ENCODE data around the gene FAM168A. TPM values are rescaled to one million over a fixed set of nuclear protein-coding genes. Genes with fewer than 3 reads are reported as not detected.
"Not testable (repeated sequence)": the region's sequence is repeated elsewhere in the genome, so short reads cannot be mapped to it uniquely, and the experiment has no call there.

Gene FAM168A
- polyA plus RNA-seq, 4 donors: 38.3 to 51.0 (median 44.0) TPM

- DNase-seq (ENCODE audit: low read depth in 4 of 4, low spot score in 2 of 4): no peak
Measured at GRCh38 chr11:73439002-73439843, 158.7 kb downstream of the FAM168A start.

- DNase-seq (ENCODE audit: low read depth in 4 of 4, low spot score in 2 of 4): not testable (repeated sequence)
Measured at GRCh38 chr11:73436859-73437258, 161.1 kb downstream of the FAM168A start.

- no peak for DNase-seq (ENCODE audit: low read depth in 4 of 4, low spot score in 2 of 4)
Measured at GRCh38 chr11:73431396-73431795, 166.5 kb downstream of the FAM168A start.

GRCh38 chr11:73430326-73430725 lies 167.6 kb downstream of the FAM168A start:
- DNase-seq (ENCODE audit: low read depth in 4 of 4, low spot score in 2 of 4): no peak

- DNase-seq (ENCODE audit: low read depth in 4 of 4, low spot score in 2 of 4): no peak
Measured at GRCh38 chr11:73429121-73429750, 168.7 kb downstream of the FAM168A start.

GRCh38 chr11:73428699-73429098 lies 169.2 kb downstream of the FAM168A start:
- DNase-seq (ENCODE audit: low read depth in 4 of 4, low spot score in 2 of 4): no peak

GRCh38 chr11:73428227-73428626 lies 169.7 kb downstream of the FAM168A start:
- DNase-seq (ENCODE audit: low read depth in 4 of 4, low spot score in 2 of 4): no peak

GRCh38 chr11:73426219-73426850 lies 171.6 kb downstream of the FAM168A start:
- no peak for DNase-seq (ENCODE audit: low read depth in 4 of 4, low spot score in 2 of 4)

GRCh38 chr11:73425108-73425507 lies 172.8 kb downstream of the FAM168A start:
- DNase-seq (ENCODE audit: low read depth in 4 of 4, low spot score in 2 of 4): no peak

GRCh38 chr11:73423506-73423905 lies 174.4 kb downstream of the FAM168A start:
- no peak for DNase-seq (ENCODE audit: low read depth in 4 of 4, low spot score in 2 of 4)

GRCh38 chr11:73422886-73423285 lies 175.0 kb downstream of the FAM168A start:
- no peak for DNase-seq (ENCODE audit: low read depth in 4 of 4, low spot score in 2 of 4)

- DNase-seq (ENCODE audit: low read depth in 4 of 4, low spot score in 2 of 4): no peak
Measured at GRCh38 chr11:73420136-73420535, 177.8 kb downstream of the FAM168A start.

GRCh38 chr11:73416786-73417185 lies 181.1 kb downstream of the FAM168A start:
- no peak for DNase-seq (ENCODE audit: low read depth in 4 of 4, low spot score in 2 of 4)

- DNase-seq (ENCODE audit: low read depth in 4 of 4, low spot score in 2 of 4): no peak
Measured at GRCh38 chr11:73415854-73416615, 181.9 kb downstream of the FAM168A start.

GRCh38 chr11:73414977-73415651 lies 182.8 kb downstream of the FAM168A start:
- no peak for DNase-seq (ENCODE audit: low read depth in 4 of 4, low spot score in 2 of 4)

- no peak for DNase-seq (ENCODE audit: low read depth in 4 of 4, low spot score in 2 of 4)
Measured at GRCh38 chr11:73413256-73413655, 184.7 kb downstream of the FAM168A start.

GRCh38 chr11:73412308-73412707 lies 185.6 kb downstream of the FAM168A start:
- no peak for DNase-seq (ENCODE audit: low read depth in 4 of 4, low spot score in 2 of 4)

GRCh38 chr11:73411031-73411430 lies 186.9 kb downstream of the FAM168A start:
- no peak for DNase-seq (ENCODE audit: low read depth in 4 of 4, low spot score in 2 of 4)

- DNase-seq (ENCODE audit: low read depth in 4 of 4, low spot score in 2 of 4): no peak
Measured at GRCh38 chr11:73410627-73411026, 187.3 kb downstream of the FAM168A start.

GRCh38 chr11:73409431-73409830 lies 188.5 kb downstream of the FAM168A start:
- no peak for DNase-seq (ENCODE audit: low read depth in 4 of 4, low spot score in 2 of 4)

Data from left renal cortex interstitium (tissue), 4 donors.